Stimulated activated CD4-positive, alpha-beta T cell treated with anti-CD3 and anti-CD28 coated beads, Interleukin-4, amount 100 ng/mL, for 24 hours (primary cell): ENCODE results near the gene WDR64.
"Not testable (repeated sequence)": the region's sequence is repeated elsewhere in the genome, so short reads cannot be mapped to it uniquely, and the experiment has no call there.

Experiments used
- DNase-seq: peaks from one replicate; pipeline ENCODE4 v3.0.0-alpha.2; 2020

The WDR64 gene

DNA sequence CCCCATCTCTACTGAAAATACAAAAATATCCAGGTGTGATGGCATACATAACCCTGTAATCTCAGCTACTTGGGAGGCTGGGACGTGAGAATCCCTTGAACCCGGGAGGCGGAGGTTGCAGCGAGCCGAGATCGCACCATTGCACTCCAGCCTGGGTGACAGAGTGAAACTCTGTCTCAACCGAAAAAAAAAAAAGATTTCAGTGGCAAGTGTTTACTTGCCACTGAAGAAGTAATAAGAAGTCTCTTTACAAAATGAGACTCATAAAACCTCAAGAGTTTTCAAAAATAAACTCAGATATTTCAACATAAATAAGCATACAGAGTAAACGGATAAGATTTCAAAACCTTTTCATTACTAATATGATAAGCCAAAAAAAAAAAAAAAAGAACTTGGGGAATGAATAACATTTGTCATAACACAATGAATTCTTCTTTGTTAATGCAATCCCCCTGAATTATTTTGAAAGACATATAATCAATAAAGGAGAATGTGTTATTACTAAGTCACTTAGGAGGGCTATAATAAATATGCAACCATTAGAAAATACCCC lies 161.8 kb downstream of the WDR64 start:
- no peak for DNase-seq

DNA sequence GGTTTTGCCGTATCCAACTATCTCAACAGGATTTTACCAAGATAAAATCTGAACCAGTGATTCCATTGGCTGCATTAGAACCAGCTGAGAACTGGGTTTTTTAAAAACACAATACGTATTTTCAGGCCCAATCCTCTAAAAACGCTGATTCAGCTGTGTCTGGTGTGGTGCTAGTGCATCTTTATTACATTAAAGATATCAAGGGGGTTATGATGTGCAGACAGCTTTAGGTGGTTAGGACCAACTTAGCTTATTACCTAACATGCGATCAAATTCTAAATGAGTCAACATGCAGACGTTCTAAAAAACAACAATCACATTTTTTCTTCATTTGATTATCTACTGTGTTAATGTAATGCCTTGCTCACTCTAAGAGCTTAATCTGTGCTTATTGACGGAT lies 163.9 kb downstream of the WDR64 start:
- no peak for DNase-seq

- no peak for DNase-seq
These were observed 165.3 kb downstream of the WDR64 start for GRCh38 chr1:241817331-241817792.

- no peak for DNase-seq
These were observed 166.0 kb downstream of the WDR64 start for GRCh38 chr1:241817956-241818612.

DNA sequence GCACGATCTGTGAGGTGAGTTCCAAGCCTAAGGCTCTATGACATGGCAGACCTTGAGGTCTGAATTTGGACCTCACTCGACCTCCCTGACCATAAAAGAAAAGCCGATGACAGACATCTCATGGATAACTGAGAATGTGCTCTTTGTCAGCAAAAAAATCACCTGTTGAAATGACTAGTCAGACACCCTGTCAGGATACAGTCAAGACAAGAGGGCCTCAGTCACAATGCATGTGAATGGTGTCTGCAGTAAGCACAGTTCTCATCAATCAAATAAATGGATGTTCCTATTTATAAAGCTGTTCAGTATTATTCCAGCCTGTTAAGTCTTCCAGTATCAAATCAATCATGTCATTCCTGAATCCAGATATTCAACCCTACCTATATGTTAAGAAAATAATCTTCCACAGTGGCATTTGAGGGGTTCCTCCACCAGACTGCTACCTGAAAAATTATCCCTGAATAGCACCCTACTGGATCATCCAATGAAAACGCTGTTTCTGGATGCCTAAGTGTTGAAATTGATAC lies 167.3 kb downstream of the WDR64 start:
- no peak for DNase-seq

DNA sequence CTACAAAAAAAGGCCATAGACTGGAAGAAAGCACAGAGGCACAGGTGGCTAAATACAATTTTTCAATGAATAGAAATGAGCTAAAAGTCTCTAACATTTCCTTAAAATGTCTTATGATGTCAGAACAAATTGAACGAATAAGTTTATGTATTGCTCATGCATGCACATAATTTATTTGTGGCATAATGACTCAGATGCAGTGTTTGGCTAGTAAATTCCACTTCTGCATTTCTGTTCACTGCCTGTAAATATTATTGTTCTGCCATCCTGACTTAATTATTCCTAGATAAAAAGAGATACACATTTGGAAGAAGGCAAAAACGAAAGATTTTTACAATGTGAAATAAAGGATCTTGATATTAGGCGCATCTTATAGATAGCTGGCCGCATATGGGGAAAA lies 169.3 kb downstream of the WDR64 start:
- DNase-seq = no peak

- no peak for DNase-seq
These were observed 170.8 kb downstream of the WDR64 start for GRCh38 chr1:241822846-241823245.

DNA sequence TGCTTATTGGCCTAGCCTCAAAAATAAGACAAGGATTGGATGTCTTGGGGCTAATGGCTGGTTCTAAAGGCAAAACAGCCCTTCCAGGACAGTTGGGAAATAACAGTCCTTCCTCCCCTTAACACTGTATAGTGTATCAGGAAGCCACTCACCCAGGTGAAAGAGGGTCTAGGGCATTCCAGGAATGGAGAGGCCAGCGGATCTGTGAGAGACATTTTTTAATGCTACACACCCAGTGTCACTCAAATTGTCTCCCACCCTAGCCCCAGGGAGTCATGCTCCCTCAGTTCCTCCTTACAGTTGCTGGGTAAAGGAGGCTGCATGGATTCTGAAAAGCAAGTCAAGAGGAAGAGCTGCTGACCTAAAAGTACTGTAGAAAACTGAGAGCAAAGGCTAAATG lies 171.8 kb downstream of the WDR64 start:
- no peak for DNase-seq

GRCh38 chr1:241825581-241825980 lies 173.5 kb downstream of the WDR64 start:
- DNase-seq = no peak

DNA sequence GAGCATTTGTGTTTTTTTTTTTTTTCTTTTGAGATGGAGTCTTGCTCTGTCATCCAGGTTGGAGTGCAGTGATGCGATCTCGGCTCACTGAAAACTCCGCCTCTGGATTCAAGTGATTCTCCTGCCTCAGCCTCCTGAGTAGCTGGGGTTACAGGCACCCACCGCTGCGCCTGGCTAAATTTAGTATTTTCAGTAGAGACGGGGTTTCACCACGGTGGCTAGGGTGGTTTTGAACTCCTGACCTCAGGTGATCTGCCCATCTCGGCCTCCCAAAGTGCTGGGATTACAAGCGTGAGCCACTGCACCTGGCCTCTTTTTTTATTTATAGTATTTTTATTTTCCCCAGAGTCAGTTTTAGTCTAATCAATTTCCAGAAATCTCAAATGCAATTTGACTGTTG lies 174.5 kb downstream of the WDR64 start:
- DNase-seq = not testable (repeated sequence)

DNA sequence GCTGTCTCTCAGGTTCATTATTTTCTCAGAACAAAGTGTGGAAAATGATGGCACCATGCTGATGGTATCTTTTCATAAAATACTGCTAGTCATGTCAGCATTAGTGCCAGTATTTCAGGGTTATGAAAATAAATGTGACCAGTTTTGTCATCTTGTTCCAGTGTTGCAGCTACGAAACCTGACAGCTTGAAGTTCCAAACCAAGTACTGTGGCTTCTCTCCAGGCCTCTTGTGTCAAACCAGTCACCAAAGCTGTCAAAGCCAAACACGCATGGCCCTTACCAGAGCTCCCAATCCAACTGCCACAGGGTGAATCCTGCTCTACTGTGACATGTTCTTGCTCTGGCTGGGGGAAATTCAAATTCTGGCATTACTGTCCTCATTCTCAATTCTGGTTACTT lies 175.2 kb downstream of the WDR64 start:
- DNase-seq = no peak

DNA sequence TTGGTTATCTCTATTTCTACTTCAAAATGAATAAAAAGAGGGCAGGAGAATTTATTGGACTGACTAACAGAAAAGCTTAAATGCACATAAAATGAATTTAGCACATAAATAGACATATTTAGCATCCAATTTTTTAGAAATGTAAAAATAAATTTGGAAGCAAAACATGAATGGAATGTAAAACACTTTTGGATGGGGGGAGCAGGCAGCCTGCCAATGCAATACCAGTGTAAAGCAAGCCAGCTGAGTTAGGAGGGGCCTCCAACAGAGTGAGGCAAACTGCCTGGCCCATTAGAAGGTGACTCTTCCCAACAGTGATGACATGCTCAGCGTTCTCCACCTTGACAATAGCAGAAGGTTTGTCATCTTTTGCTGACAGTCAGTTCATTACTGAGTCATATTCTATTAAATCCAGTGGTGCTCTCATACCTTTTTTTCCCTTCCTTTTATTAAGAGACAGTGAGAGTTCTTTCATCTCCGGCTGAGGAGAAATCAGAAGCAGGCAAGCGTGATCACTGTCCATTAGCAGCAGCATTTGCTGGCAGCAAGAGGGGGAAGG lies 176.5 kb downstream of the WDR64 start:
- DNase-seq = no peak

DNA sequence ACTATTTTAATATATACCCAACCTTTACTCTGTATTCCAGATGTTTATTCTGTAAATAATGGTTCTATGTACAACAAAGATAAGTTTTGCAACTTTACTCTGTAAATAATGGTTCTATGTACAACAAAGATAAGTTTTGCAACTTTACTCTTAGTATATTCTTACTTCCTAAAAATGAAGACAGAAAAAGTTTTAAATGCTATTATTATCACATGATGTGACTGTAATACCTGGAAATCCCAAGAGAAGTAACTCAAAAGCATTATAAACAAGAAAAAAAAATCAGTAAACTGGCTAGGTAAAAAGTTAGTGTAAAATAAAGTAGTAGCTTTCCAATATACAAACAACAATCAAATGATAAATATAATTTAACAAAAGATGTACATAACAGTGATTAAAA lies 177.4 kb downstream of the WDR64 start:
- DNase-seq = no peak

- no peak for DNase-seq
These were observed 182.8 kb downstream of the WDR64 start for GRCh38 chr1:241834733-241835377.

GRCh38 chr1:241836941-241837340 lies 184.9 kb downstream of the WDR64 start:
- no peak for DNase-seq

- DNase-seq = no peak
These were observed 185.3 kb downstream of the WDR64 start for GRCh38 chr1:241837416-241837815.

DNA sequence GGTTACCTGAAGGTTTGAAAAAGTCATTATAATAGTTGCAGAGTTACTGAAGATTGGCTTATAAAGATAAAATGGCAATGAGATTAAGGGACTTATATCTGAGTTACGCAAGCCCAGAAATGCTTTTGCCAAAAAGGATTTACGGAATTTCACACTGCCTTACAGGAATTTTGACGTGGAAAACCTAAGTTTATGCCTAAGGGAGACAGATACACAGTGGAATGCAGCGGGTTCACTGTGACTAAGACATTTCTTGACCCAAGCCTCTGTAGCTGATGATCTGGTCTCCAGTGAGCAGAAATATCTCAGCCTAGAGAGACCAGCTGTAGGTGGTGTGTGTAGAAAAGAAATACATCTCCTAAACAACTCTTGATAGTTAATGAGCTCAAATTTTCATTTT lies 185.8 kb downstream of the WDR64 start:
- DNase-seq = no peak

DNA sequence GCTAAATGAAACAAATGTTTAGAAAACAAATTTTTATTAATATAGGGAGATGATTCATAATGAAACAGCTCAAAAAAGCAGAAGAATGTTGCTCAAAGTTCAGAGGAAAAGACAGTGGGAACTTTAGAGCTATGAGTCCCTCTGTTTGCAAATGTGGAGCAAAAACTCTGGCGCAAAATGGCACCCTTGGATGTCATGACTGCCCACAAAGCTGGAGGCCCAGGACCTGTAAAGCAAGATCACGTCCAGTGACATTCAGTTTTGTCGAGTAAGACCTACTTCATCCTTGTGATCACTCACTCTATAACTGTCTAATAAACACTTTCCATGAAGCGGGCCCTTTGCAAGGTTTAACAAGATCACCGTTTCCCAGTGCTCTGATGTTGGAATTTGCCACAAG lies 186.8 kb downstream of the WDR64 start:
- no peak for DNase-seq

DNA sequence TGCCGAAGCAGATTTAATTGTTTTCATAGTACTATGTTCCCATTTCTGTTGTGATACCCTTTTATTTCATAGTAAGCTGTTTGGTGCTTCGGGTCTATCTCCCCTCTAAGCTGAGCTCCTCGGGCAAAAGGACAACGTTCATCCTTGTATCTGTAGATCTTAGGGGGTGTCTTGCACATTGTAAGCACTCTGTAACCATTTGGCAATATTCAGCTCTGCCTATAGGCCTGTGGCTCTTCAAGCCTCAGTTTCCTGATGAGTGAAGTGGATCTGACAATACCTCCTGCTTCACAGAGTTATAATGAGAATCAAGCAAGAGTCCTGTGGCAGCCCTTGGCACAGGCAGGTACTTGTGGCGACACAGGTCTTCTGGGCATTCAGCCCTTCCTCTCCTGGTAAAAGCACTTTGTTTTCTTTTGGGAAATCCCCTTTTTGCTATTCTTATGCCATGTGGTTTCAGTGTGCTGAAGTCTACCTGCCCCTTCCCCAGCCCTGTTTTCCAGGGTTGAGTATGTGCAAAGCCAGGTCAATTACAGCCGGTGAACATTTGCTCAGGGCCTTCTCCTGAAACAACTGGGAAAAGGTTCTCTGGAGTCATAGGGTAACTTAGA lies 187.4 kb downstream of the WDR64 start:
- no peak for DNase-seq

DNA sequence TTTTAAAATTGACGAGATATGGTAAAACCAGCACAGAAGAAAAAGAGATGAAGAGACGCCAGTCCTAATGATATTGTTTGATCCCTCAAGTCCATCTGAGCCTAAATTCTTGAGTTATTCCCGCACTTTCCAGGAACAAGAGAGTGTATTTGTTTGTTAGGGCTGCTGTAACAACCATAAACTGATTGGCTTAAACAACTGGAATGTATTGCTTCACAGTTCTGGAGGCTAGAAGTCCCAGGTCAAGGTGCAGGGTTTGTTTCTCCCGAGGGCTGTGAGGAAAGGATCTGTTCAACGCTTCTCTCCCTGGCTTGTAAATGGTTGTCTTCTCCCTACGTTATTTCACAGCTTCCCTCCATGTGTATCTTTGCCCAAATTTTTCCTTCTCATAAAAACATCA lies 188.1 kb downstream of the WDR64 start:
- no peak for DNase-seq

- DNase-seq = no peak
These were observed 189.6 kb downstream of the WDR64 start for GRCh38 chr1:241841691-241842090.

DNA sequence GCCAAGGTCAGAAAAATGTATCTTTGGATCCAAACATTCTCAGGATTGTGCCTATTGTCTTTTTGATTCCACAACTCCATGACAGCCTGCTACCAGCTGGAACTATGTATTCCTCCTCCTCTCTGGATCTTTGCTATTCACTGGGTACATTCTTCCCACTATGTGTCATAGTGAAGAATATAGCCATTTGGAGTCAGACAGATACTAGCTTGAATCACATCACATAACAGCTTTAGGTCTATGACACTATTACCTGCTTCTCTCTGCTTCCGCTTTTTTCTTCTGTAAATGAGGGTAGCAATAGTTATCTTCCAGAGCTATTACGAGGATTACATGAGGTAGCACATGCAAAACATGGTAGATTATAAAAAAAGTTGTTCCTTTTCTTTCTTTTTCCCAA lies 190.5 kb downstream of the WDR64 start:
- no peak for DNase-seq

- no peak for DNase-seq
These were observed 192.5 kb downstream of the WDR64 start for GRCh38 chr1:241844593-241844992.

- DNase-seq = no peak
These were observed 194.3 kb downstream of the WDR64 start for GRCh38 chr1:241846375-241846774.
